HG02642 (cell line): Measurements from ENCODE around the gene CARMIL1.
A peak's percentile ranks its signal among the peaks of the same experiment; 100 is the strongest.

Source experiments
- ATAC-seq: cut with Tn5 transposase; IDR thresholded peaks from one replicate; pipeline ENCODE4 v1.9.1; 2021; ENCODE audit warnings: mild to moderate bottlenecking; ENCODE audit not compliant: unreplicated experiment, poor library complexity

Gene CARMIL1

DNA sequence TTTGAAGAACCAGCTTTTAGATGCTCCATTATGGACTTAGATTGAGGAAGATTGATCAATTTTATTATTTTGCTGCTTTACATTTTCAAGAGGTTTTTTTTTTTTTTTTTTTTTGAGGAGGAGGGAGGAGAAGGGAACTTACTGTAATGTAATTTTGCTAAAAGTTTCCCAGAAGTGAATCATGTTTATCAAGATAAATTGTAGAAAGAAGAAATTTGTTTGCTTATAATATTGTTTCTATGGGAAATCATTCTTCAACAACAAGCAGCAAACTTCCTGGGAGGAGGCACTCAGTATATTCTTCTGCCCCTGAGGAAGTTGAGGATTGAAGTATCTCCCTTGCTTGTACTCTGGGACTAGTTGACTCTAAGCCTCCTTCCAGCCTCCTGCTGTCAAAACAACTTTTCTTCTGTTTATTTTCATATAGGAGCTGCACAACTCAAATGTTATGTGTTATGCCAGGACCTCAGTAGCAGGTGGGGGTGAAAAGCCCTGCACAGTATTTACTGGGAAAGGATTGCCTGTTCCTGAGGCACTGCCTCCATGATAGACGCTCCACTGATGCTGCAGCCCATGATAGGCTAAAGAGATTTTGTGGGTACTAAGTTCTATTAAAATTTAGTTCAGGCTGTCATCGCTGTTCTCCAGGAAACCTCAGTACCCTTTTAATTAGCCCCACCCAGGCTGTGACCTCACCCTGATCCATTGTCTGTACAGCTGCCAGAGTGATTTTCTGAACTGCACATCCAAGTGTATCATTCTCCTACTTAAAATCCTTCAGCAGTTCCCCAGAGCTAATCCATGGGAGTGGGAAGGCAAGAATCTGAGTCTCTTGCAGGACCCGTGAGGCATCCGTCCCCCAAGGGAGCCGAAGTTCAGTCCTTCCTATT, 51.9 kb downstream of the CARMIL1 start:
- no peak for ATAC-seq

DNA sequence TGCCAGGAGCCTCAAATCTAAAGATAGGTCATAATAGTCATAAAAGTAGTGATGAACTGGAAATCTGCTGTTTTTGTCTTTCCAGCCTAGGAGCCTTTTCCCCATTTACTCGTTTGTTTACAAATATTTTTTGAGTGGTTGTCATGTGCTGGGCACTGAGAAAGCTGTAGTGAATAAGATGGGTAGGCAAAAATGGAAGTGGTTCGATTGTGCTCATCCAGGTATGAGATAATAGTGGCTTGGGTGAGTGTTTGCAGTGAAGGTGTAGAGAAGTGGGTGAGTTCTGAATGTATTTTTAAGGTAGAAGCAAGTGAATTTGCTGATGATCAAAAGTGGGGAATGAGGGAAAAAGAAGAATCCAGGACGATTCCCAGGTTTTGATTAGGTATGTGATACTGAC, 53.0 kb downstream of the CARMIL1 start:
- no peak for ATAC-seq

DNA sequence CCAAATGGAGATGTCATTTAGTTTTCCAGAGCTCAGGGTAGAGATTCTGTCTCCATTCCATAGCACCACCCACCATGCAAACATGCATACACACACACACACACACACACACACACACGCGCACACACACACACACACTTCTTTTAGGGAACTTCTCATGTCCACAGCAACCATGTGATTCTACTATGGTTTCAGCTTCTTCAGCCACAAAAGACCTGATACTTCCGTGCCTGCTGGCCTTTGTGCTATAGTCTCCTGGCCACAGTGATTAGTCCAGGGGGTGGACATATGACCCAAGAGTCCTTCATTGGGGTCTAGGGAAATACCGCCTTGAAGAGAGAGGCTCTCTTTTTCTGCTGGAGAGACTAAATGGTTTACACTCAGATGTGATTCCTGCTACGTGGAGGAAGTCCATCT, 53.5 kb downstream of the CARMIL1 start:
- ATAC-seq: no peak

DNA sequence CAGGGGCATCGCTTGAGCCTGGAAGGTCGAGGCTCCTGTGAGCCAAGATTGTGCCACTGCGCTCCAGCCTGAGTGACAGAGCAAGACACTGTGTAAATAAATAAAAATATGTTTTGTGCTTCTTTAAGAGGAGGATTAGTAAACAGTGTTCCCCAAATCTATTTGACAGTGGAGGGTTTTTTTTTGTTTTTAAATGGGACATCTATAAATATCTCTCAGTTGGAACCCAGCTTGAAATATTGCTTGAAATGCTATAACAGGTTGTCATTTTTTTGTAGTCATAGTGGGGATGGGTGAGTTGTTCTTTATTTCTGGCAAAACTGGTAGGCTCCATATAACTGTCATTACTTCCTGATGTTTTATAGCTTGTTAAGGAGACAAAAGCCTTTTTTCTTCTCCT, 54.3 kb downstream of the CARMIL1 start:
- no peak for ATAC-seq

DNA sequence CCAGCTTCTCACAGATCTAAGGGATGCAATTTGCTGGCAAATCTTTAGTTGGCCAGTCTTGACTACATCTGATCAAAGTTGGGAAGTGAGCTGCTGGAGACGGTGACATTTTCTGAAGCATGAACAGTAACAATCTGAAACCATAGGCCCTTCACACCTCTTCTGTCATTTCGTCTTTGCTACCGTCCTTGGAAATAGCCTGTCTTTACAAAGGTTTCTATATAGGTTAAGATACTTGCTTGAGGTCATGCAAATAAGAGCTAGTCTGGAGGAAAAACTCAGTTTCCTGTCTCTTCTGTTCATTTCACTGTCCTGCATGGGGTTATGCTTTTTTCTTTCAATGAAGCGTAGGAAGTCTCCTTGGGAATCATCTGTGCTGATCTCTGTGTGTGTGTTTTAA, 55.6 kb downstream of the CARMIL1 start:
- ATAC-seq: peak; percentile 62

DNA sequence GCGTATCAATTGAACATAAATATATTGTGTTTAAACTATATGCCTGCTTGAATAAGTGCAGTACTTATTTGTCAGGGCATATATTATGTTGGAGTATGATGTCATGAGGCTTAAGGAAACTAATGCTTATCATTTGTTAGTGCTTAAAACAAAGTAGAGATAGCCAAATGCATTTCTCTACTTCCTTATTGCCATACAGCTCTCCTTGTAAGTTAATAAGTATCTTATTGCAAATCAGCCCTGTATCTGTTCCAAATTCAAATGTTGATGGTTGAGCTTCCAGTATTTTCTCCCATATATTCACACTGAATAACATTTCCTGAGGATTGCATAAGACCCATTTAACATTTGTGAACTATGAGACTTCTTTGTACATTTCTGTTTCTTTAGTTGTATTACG, 57.8 kb downstream of the CARMIL1 start:
- no peak for ATAC-seq

DNA sequence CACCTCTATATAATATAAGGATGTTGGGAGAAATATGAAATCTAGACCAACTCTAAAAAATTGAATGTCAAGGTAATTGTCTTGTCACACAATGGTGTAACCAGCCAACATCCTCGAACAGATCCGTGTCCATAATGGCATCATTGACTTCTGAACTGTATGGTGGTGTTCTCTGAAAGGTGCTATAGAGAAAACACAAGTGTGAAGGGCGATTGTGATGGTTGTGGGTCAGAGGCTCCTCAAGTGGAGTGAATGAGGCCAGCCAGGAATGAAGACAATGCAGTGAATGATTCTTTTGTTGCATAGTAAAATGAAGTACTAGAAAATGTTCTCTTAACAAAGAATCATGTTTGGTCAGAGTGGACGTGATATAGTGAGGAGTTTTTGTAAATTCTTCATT, 58.3 kb downstream of the CARMIL1 start:
- no peak for ATAC-seq

DNA sequence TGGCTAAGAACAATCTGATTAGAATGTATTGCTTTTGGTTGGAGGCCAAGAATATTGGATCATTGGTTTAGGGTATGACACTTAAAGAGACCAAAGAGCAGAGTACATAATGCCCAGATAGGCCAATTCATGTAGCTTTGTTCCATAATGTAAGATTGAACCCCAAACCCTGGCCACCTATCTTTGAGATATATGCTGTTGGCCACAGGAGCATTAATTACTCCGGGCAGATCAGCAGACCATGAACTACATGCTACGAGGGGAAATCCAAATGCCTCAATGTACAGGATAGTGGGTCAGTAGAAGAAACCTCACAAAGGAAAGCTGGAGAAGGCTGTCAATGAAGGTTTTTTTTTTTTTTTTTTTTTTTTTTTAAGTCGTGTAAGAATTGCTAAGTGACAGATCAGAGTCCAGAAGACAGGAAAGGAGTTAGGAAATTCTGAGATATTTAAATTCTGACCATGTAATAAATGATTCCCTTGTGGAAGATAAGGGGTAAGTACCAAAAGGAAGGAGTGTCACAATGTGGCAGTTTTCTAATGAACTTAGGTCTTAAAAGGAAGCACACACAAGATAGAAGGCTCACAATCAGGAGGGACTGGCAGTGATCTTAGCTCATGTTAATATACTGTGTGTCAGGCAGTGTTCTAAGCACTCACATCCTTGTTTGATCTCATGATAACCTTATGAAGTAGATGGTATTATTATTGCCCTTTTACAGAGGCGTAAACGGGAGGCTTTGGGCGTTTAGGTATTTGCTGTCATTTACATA, 61.4 kb downstream of the CARMIL1 start:
- ATAC-seq: peak; percentile 29

DNA sequence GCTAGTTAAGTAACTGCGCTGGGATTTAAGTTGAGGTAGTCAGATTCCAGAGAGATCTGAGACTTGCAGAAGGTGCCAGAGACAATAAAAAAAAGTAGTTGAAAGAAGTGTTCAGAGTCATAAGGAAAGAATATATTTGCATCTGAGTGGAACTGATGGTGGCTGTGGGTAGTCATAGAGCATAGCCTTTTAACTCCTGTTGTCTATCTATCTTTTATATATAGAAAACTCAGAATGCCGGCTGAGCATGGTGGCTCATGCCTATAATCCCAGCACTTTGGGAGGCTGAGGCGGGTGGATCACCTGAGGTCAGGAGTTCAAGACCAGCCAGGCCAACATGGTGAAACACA, 62.0 kb downstream of the CARMIL1 start:
- peak; percentile 61 for ATAC-seq

DNA sequence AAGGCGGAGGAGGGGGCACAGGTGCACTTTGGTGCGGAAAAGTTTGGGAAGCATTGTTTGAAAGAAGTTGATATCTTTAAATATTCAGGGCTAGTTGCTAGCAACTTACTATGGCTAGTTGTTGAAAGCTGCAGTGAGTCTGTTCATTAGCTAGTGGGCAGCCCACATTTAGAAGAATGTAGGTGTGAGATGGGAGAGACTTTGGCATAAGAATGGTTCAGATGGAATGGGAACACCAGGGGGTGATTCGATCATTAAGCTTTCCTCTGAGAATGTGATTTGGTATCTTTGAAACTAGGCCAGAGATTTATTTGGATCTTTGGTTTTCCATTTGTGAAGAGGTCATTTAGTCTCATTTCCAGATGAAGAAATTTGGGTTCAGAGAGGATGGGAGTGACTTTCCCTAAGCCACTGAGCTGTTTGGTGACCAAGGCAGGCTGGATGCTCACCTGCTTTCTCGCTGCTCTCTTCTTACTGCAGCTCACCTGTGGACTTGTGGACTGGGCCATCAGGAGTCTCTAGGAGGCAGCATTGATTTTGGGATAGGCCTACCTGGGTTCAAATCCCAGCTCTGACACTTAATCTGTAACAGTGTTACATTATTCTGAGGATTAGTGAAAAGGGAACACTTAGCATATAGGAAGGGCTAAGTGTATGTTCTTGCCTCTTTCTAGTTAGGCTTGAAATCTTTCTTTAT, 62.9 kb downstream of the CARMIL1 start:
- no peak for ATAC-seq

DNA sequence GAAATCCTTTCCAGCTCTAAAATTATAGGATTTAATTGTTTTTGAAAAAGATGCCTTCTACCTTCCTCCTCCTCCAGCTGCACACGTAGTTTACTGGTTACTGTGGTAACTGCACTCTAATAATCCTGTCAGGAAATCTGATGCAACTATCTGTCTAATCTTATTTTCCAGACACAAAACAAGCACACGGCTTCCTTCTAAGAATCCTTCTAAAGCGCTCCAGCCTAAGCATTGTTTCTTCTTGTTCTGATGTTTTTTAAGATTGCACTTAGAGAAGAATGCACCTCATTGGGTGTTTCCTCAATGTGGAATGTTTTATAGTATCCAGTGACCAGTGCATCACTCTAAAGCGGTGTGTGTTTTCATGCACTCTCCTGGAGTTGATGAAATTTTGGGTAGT, 63.6 kb downstream of the CARMIL1 start:
- ATAC-seq: no peak

DNA sequence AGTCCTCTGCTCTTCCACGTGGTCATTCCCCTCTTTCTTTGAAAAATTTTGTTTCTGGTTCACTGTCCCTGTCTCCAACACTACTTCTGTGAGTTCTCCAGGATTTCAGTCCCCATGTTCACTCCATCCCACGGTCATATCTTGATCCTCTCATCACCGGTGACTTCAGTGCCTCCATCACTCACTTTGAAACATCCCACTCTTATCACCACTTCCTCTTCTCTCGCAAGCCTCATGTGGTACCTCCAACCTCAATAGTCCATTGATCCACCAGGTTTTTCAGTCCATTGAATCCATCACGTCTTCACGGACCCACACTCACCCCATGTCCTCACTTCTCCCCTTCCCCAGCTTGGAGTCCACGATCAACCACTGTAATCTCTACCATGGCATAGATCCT, 64.8 kb downstream of the CARMIL1 start:
- no peak for ATAC-seq

DNA sequence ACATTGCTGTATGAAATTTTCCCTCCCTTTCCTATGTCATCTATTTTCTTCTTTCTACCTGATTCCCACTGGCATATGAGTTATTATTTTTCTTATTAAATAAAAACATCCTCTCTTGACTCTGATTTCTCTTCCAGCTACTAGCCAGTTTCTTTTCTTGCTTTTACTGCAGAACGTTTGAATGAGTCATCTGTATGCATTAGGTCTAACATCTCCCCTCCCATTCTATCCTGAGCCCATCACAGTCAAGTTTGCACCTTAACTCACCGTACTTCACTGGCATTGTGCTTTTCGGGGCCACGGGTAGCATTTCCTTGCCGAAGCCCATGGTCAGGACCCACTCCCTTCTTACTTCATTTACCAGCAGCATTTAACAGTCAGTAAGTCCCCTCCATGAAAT, 65.7 kb downstream of the CARMIL1 start:
- ATAC-seq: no peak

DNA sequence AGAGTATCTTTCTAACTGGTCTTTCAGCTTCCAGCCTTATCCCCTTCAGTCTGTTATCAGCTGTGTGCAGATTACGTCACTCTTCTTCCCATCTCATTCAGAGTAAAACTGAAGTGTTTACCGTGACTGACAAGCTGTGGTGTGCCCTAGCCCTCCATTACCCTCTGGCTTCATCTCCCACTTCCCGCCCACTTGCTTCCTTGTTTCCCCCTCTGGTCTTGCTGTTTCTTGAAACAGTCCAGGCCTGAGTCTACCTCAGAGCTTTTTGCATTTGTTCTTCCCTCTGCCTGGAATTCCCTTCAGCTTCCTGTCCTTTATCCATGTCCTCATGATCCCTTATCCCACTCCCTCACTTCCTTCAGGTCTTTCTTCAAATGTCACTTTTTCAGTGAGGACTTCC, 66.9 kb downstream of the CARMIL1 start:
- no peak for ATAC-seq

DNA sequence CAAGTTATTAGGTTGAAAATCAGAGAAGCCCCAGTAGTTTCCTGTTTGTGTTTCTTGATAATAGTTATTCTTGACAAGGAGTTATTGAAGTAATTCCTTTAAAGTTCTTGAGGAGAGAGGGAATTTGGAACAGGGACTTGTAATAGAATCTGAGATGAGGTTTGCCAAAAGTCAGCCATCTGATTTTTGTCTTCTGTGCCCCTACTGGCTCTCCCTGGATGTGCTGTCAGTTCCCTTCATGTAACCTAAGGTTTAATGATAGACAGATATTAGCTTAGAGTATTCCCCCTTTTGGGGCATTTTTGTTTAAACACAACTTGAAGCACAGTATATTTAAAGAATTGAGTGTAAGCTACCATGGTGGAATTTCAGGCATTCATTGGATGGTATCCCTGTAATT, 71.4 kb downstream of the CARMIL1 start:
- no peak for ATAC-seq

DNA sequence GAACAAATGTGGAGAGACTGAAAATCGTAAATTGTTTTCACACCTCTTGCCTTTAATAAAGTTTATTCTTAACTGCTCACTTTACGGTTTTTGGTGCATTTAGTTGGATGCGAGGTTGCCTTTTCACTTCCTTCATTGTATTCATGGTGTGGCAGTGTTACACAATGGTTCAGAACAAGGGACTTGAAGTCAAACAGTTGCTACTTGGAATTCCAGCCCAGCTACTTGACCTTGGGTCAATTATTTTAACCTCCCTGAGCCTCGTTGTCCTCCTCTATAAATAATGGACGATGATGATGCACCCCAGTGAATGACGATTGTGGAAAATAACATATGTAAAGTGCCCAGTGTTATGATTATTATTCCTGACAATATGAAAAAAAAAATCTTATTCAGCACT, 72.3 kb downstream of the CARMIL1 start:
- no peak for ATAC-seq

DNA sequence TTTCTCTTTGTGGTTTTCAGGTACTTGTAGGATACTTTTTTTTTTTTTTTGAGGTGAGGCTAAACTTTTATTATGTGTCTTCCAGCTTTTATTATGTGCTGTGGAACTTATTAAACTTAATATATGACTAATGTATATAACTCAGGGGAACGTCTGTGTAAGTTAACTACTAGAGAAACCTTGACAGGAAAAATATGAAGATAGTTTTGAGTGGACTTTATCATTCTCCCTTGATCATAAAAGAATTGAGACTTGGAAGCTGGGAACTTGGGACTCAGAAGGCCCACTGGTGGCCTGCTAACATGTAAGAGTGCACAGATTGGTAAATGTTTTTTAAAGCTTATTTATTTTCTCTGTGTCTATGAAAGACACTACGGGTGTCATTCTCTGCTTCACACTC, 73.1 kb downstream of the CARMIL1 start:
- ATAC-seq: no peak

DNA sequence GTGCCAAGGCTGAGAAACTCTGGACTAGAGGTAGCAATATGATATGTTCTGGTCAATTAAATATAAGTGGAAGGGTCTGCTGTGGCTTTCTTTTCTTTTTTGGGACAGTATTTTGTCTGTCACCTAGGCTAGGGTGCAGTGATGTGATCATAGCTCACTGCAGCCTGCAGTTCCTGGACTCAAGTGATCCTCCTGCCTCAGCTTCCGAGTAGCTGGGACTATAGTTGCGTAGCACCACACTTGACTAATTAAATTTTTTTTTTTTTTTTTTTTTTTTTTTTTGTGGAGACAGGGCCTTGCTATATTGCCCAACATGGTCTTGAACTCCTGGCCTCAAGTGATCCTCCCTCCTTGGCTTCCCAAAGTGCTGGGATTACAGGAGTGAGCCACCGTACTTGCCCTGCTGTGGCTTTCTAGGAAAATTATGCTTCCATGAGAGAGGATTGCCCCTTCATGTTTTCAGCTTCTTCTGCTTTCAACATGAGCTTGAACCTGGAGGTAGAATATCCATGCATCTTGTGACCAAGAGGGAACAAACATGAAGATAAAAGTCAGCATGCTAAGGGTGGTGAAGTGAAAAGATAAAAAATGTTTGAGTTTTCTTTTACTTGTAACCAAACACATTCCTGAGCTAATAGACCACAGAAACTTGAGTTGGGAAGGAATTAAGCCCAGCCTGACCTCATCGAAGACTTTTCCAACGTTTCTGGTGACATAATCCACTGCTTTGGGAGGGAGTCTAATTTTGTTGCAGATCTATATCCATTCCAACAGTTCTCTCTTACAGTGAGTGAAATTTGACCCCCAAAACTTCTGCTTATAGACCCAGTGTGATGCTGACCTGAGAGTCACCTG, 75.1 kb downstream of the CARMIL1 start:
- no peak for ATAC-seq

DNA sequence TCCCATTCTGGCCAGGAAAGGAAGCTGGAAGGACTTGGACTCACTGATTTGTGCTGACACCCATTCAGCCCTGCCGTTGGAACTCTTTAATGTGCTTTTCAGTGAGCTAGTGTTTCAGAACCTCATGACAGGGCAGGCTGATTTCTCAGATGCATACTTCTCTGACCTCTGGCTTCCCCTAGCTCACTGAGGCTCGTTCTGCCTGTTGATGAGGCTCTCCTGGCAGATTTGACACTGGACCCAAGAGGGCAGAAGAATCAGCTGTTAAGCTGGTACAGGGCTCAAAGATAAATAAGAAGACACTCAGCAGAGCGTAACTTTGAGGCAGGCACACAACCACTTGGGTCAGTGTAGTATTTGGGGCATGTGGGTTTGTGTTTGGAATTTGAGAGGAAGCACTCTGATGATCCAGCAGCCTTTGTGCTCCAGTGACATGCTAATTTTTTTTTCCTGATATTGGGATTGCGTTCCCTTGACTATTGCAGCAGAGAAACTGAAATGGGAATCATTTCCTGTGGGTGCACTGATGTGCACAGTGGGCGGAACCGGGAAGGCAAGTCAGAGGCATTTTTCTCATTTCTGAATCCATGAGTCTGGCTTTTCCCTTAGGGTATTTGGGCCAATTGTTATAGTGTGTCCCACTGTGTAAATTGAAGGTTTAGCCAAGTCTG, 80.2 kb downstream of the CARMIL1 start:
- ATAC-seq: no peak

DNA sequence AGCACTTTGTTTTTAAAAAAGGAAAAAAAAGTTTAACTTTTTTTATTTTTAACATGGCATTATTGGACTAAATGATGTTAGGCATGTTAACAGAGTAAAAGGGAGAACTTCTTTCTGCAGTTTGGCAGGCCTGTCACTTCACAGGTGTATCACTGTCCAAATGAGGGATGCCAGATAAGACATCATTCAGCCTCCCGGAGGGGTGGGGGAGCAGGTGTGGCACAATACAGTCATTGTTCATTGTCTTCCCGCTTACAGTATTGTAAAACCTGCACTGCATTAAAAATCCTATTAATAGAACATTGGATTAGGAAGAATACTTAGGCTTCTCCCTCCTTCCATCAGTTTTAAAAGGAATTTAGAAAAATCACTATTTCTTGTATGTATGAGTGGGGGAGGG, 80.7 kb downstream of the CARMIL1 start:
- ATAC-seq: no peak
